ENCODE data around the gene ACO2.
"Not testable (repeated sequence)": the region's sequence is repeated elsewhere in the genome, so short reads cannot be mapped to it uniquely, and the experiment has no call there.

ACO2 gene

GRCh38 chr22:41447435-41448188 is 21.3 kb upstream of the ACO2 start:
- no peak for FAIRE-seq

GRCh38 chr22:41448189-41448808 is 20.6 kb upstream of the ACO2 start:
- peak; percentile 95 for FAIRE-seq
- DNase-seq (ENCODE audit: insufficient read length, low spot score) = peak; percentile 97

More at GRCh38 chr22:41447435-41448188, 21.3 kb upstream of the ACO2 start:
- DNase-seq (ENCODE audit: insufficient read length, low spot score) = no peak

- no peak for FAIRE-seq
Measured at GRCh38 chr22:41458161-41458728, 10.7 kb upstream of the ACO2 start.

GRCh38 chr22:41459431-41459830 is 9.5 kb upstream of the ACO2 start:
- DNase-seq (ENCODE audit: insufficient read length, low spot score) (no peak), FAIRE-seq (no peak)

More at GRCh38 chr22:41458161-41458728, 10.7 kb upstream of the ACO2 start:
- DNase-seq (ENCODE audit: insufficient read length, low spot score) = no peak

- DNase-seq (ENCODE audit: insufficient read length, low spot score); FAIRE-seq: not testable (repeated sequence)
Measured at GRCh38 chr22:41460071-41460470, 8.8 kb upstream of the ACO2 start.

- FAIRE-seq = no peak
- DNase-seq (ENCODE audit: insufficient read length, low spot score) = no peak
Measured at GRCh38 chr22:41461901-41462300, 7.0 kb upstream of the ACO2 start.

GRCh38 chr22:41469218-41469851 is 418 bp downstream of the ACO2 start:
- no peak for FAIRE-seq
- no peak for DNase-seq (ENCODE audit: insufficient read length, low spot score)

GRCh38 chr22:41470886-41471285 is 2.0 kb downstream of the ACO2 start:
- no peak for FAIRE-seq

GRCh38 chr22:41471568-41471967 is 2.7 kb downstream of the ACO2 start:
- DNase-seq (ENCODE audit: insufficient read length, low spot score) (no peak), FAIRE-seq (no peak)

More at GRCh38 chr22:41470886-41471285, 2.0 kb downstream of the ACO2 start:
- no peak for DNase-seq (ENCODE audit: insufficient read length, low spot score)

GRCh38 chr22:41474872-41475451 is 6.0 kb downstream of the ACO2 start:
- no peak for FAIRE-seq
- no peak for DNase-seq (ENCODE audit: insufficient read length, low spot score)

- DNase-seq (ENCODE audit: insufficient read length, low spot score) (no peak), FAIRE-seq (no peak)
Measured at GRCh38 chr22:41478473-41478872, 9.6 kb downstream of the ACO2 start.

- FAIRE-seq (no peak), DNase-seq (ENCODE audit: insufficient read length, low spot score) (no peak)
Measured at GRCh38 chr22:41478891-41479521, 10.1 kb downstream of the ACO2 start.

- no peak for FAIRE-seq
- no peak for DNase-seq (ENCODE audit: insufficient read length, low spot score)
Measured at GRCh38 chr22:41479671-41480396, 10.9 kb downstream of the ACO2 start.

GRCh38 chr22:41480397-41480735 is 11.4 kb downstream of the ACO2 start:
- no peak for DNase-seq (ENCODE audit: insufficient read length, low spot score)

GRCh38 chr22:41481131-41481830 is 12.4 kb downstream of the ACO2 start:
- DNase-seq (ENCODE audit: insufficient read length, low spot score) = no peak

More at GRCh38 chr22:41480397-41480735, 11.4 kb downstream of the ACO2 start:
- FAIRE-seq = no peak

GRCh38 chr22:41481925-41482318 is 13.0 kb downstream of the ACO2 start:
- no peak for FAIRE-seq
- DNase-seq (ENCODE audit: insufficient read length, low spot score) = no peak

More at GRCh38 chr22:41481131-41481830, 12.4 kb downstream of the ACO2 start:
- no peak for FAIRE-seq

- FAIRE-seq = no peak
- no peak for DNase-seq (ENCODE audit: insufficient read length, low spot score)
Measured at GRCh38 chr22:41482319-41482935, 13.5 kb downstream of the ACO2 start.

GRCh38 chr22:41485033-41485432 is 16.1 kb downstream of the ACO2 start:
- FAIRE-seq (no peak), DNase-seq (ENCODE audit: insufficient read length, low spot score) (no peak)

Data from HTR-8/SVneo (cell line).